MCF 10A (cell line): ENCODE data around the gene ZNF580. TPM values are rescaled to one million over a fixed set of nuclear protein-coding genes. Genes with fewer than 3 reads are reported as not detected.
A peak's percentile ranks its signal among the peaks of the same experiment; 100 is the strongest.

Experiments used
- BruUV-seq: library from RNA; stranded (reverse); fragments of 400-500 nt; replicated peaks from 2 replicates; lab custom pipeline; 2021; lab: Mats Ljungman, UMichigan
- CTCF ChIA-PET: fragments of 300-600 bp; sonication (Branson Sonifier 250); formaldehyde crosslinking; extraction: SDS; loops from one replicate; lab custom pipeline; 2021; ENCODE audit warnings: antibody characterized with exemption, inconsistent platforms; lab: Yijun Ruan, JAX
- POLR2A ChIA-PET: fragments of 300-600, 350-650 bp; sonication (Branson Sonifier 250); formaldehyde crosslinking; extraction: SDS; loops from one replicate; lab custom pipeline; 2020; ENCODE audit warnings: antibody characterized with exemption, inconsistent platforms; lab: Yijun Ruan, JAX
- DNase-seq: peaks from one replicate; pipeline ENCODE4 v3.0.0-alpha.2; 2018; ENCODE audit not compliant: unreplicated experiment
- H3K27ac Mint-ChIP-seq: one replicate; pipeline ENCODE4 v1.8.0; 2022; ENCODE audit warnings: mild to moderate bottlenecking, low read depth, mixed read lengths; ENCODE audit not compliant: unreplicated experiment
- H3K27me3 Mint-ChIP-seq: one replicate; pipeline ENCODE4 v1.8.0; 2022; ENCODE audit warnings: mixed read lengths; ENCODE audit not compliant: insufficient read depth, unreplicated experiment
- H3K36me3 Mint-ChIP-seq: one replicate; pipeline ENCODE4 v1.8.0; 2022; ENCODE audit warnings: mild to moderate bottlenecking, moderate library complexity, mixed read lengths; ENCODE audit not compliant: insufficient read depth, unreplicated experiment
- H3K4me1 Mint-ChIP-seq: one replicate; pipeline ENCODE4 v1.8.0; 2022; ENCODE audit warnings: mixed read lengths; ENCODE audit not compliant: insufficient read depth, unreplicated experiment
- H3K4me3 Mint-ChIP-seq: one replicate; pipeline ENCODE4 v1.8.0; 2022; ENCODE audit warnings: mild to moderate bottlenecking, moderate library complexity, mixed read lengths; ENCODE audit not compliant: unreplicated experiment
- H3K9me3 Mint-ChIP-seq: one replicate; pipeline ENCODE4 v1.8.0; 2022; ENCODE audit warnings: mixed read lengths; ENCODE audit not compliant: unreplicated experiment
- CTCF ChIP-seq: fragments of 200-600 bp; IDR thresholded peaks from one replicate; pipeline ENCODE4 v1.8.0; 2022; ENCODE audit warnings: antibody characterized with exemption, mild to moderate bottlenecking; ENCODE audit not compliant: unreplicated experiment
- intact Hi-C: fragments of 100-400 bp; cut with micrococcal nuclease; formaldehyde crosslinking; loops from 2 replicates; pipeline ENCODE4 v1.14.1; 2022
- total RNA-seq: library from RNA; stranded (reverse); gene quantifications from 2 replicates; pipeline ENCODE4 v1.2.3, GENCODE V29; 2022

ZNF580 gene
- total RNA-seq, 1 experiment from 2014 or later = 44.9 TPM

GRCh38 chr19:55636723-55637122 is 4.1 kb upstream of the ZNF580 start:
- POLR2A ChIA-PET = interaction anchor here (0.6 to 2.2 kb wide), 5 partner anchors 11 to 1189 kb away, joined by 3 to 7 read pairs (median 4); partner anchors contain the start of genes CCDC106 and FIZ1
- H3K27ac Mint-ChIP-seq = peak overlapping the region; percentile 100
- H3K4me3 Mint-ChIP-seq = peak overlapping the region; percentile 98

GRCh38 chr19:55637534-55637933 is 3.3 kb upstream of the ZNF580 start:
- no peak for TF ChIP-seq CTCF
- intact Hi-C loops = loop anchor here (10.0 kb wide), 1 partner anchor 697 kb away; no protein-coding TSS in a partner anchor
- no peaks in the 10 kb centered on the region for H3K27me3 Mint-ChIP-seq
- no peak overlapping the region for H3K27ac Mint-ChIP-seq
- H3K9me3 Mint-ChIP-seq = no peaks in the 10 kb centered on the region
- ChIA-PET CTCF (interaction anchor here (0.5 to 2.9 kb wide), 9 partner anchors 11 to 1979 kb away, joined by 3 to 12 read pairs (median 5); partner anchors contain the start of genes DNAAF3 and U2AF2), POLR2A (interaction anchor here (0.6 to 2.2 kb wide), 6 partner anchors 10 to 575 kb away, joined by 3 to 7 read pairs (median 5); partner anchors contain the start of genes CCDC106, FIZ1 and RDH13)
- no TSS peak for BruUV-seq
- H3K4me3 Mint-ChIP-seq = no peak overlapping the region
- H3K4me1 Mint-ChIP-seq = peaks cover 28% of the 10 kb centered on the region
- no peak for DNase-seq
- peaks cover 22% of the 10 kb centered on the region for H3K36me3 Mint-ChIP-seq

More at GRCh38 chr19:55636723-55637122, 4.1 kb upstream of the ZNF580 start:
- DNase-seq = no peak
- TF ChIP-seq CTCF = no peak
- BruUV-seq = no TSS peak
- no peaks in the 10 kb centered on the region for H3K9me3 Mint-ChIP-seq
- CTCF ChIA-PET = interaction anchor here (0.5 to 2.9 kb wide), 11 partner anchors 10 to 1980 kb away, joined by 3 to 12 read pairs (median 4); partner anchors contain the start of genes DNAAF3 and U2AF2
- peaks cover 32% of the 10 kb centered on the region for H3K4me1 Mint-ChIP-seq
- peaks cover 22% of the 10 kb centered on the region for H3K36me3 Mint-ChIP-seq
- intact Hi-C loops = loop anchor here (10.0 kb wide), 1 partner anchor 698 kb away; no protein-coding TSS in a partner anchor
- H3K27me3 Mint-ChIP-seq = no peaks in the 10 kb centered on the region

- Mint-ChIP-seq H3K36me3 (peaks cover 34% of the 10 kb centered on the region), H3K4me3 (no peak overlapping the region), H3K4me1 (peaks cover 36% of the 10 kb centered on the region), H3K27me3 (no peaks in the 10 kb centered on the region), H3K9me3 (no peaks in the 10 kb centered on the region), H3K27ac (no peak overlapping the region)
- POLR2A ChIA-PET = interaction anchor here (0.7 to 1.7 kb wide), 3 partner anchors 16 to 35 kb away, joined by 3 to 8 read pairs (median 3); partner anchors contain the start of gene U2AF2
- peak; percentile 25 for TF ChIP-seq CTCF
- intact Hi-C loops = loop anchor here (10.0 kb wide), 1 partner anchor 696 kb away; no protein-coding TSS in a partner anchor
- BruUV-seq = no TSS peak
- peak; percentile 46 for DNase-seq
- CTCF ChIA-PET = interaction anchor here (0.5 to 2.3 kb wide), 7 partner anchors 9 to 968 kb away, joined by 3 to 12 read pairs (median 4); partner anchors contain the start of genes CCDC106 and ZNF784
Measured at GRCh38 chr19:55638864-55639359, 1.9 kb upstream of the ZNF580 start.

GRCh38 chr19:55640043-55640576 is 692 bp upstream of the ZNF580 start:
- no peak for TF ChIP-seq CTCF
- ChIA-PET POLR2A (interaction anchor here (0.7 to 1.7 kb wide), 2 partner anchors 14 to 298 kb away, joined by 3 to 8 read pairs; partner anchors contain the start of gene U2AF2), CTCF (interaction anchor here (0.5 to 0.9 kb wide), 4 partner anchors 132 to 1467 kb away, joined by 3 to 4 read pairs (median 3); partner anchors contain the start of gene TMC4)
- BruUV-seq = no TSS peak
- H3K27me3 Mint-ChIP-seq = no peaks in the 10 kb centered on the region
- H3K4me3 Mint-ChIP-seq = peak overlapping the region; percentile 82
- no peak for DNase-seq
- intact Hi-C loops = no loop called here
- peaks cover 34% of the 10 kb centered on the region for H3K4me1 Mint-ChIP-seq
- peak overlapping the region; percentile 49 for H3K27ac Mint-ChIP-seq
- H3K9me3 Mint-ChIP-seq = no peaks in the 10 kb centered on the region
- peaks cover 37% of the 10 kb centered on the region for H3K36me3 Mint-ChIP-seq
